Bronchus fibroblast of lung (primary cell): ENCODE results near the gene TAS1R3. TPM values are rescaled to one million over a fixed set of nuclear protein-coding genes. Genes with fewer than 3 reads are reported as not detected.

Source experiments
- total RNA-seq: library from RNA; depleted of rRNA; stranded (reverse); fragments of >200 nt; gene quantifications from 2 replicates; pipeline ENCODE4 v1.2.3, GENCODE V29; 2015

Gene TAS1R3
- under 0.01 TPM in 2 replicates for total RNA-seq

GRCh38 chr1:1331068-1331965 is at the start of gene TAS1R3:
Gene TAS1R3, plus strand, starts transcription at chr1:1331280. Its CDS starts 66 bp downstream, at chr1:1331346.

GRCh38 chr1:1307923-1308755 is 22.9 kb upstream of the TAS1R3 start, which contains the start of the genes ACAP3 and PUSL1:
Gene ACAP3, minus strand, starts transcription at chr1:1307930. Its CDS starts 115 bp downstream, at chr1:1307815.
Gene PUSL1, plus strand, starts transcription at chr1:1308597. Its CDS starts 47 bp downstream, at chr1:1308644.

GRCh38 chr1:1324524-1325287 is 6.4 kb upstream of the TAS1R3 start, which contains the start of the genes CPTP and INTS11:
Gene CPTP, plus strand, starts transcription at chr1:1324802. Its CDS starts 2,109 bp downstream, at chr1:1326911.
Gene INTS11, minus strand, starts transcription at chr1:1324660. Its CDS starts 52 bp downstream, at chr1:1324608.

GRCh38 chr1:1349256-1350012 is 18.4 kb downstream of the TAS1R3 start, which contains the start of gene DVL1:
Gene DVL1, minus strand, starts transcription at chr1:1349418. Its CDS starts 353 bp downstream, at chr1:1349065.

GRCh38 chr1:1358433-1359271 is 27.6 kb downstream of the TAS1R3 start, which contains the start of gene MXRA8:
Gene MXRA8, minus strand, starts transcription at chr1:1358555. Its CDS starts 51 bp downstream, at chr1:1358504.

GRCh38 chr1:1374929-1375662 is 44.0 kb downstream of the TAS1R3 start, which contains the start of gene AURKAIP1:
Gene AURKAIP1, minus strand, starts transcription at chr1:1375207. Its CDS starts 451 bp downstream, at chr1:1374756.

Other genes with a start within 250 kb of the TAS1R3 start
- gene C1orf159, start 215.2 kb upstream of the TAS1R3 start, total RNA-seq: 13.8 and 14.7 TPM in 2 replicates
- not detected in 2 replicates for gene TTLL10, start 157.4 kb upstream of the TAS1R3 start, total RNA-seq
- 0.34 TPM in 1 of 2 replicates, not detected in the other for gene TNFRSF18, start 124.7 kb upstream of the TAS1R3 start, total RNA-seq
- gene TNFRSF4, start 117.1 kb upstream of the TAS1R3 start, total RNA-seq: 0.17 and 0.30 TPM in 2 replicates
- 125 and 128 TPM in 2 replicates for gene SDF4, start 99.3 kb upstream of the TAS1R3 start, total RNA-seq
- gene B3GALT6, start 99.0 kb upstream of the TAS1R3 start, total RNA-seq: 23.2 and 25.7 TPM in 2 replicates
- 0.17 and 0.59 TPM in 2 replicates for gene C1QTNF12, start 84.6 kb upstream of the TAS1R3 start, total RNA-seq
- gene UBE2J2, start 57.4 kb upstream of the TAS1R3 start, total RNA-seq: 45.9 and 61.7 TPM in 2 replicates
- 0.30 and 1.2 TPM in 2 replicates for gene SCNN1D, start 50.8 kb upstream of the TAS1R3 start, total RNA-seq
- 27.6 and 28.9 TPM in 2 replicates for gene ACAP3, start 23.4 kb upstream of the TAS1R3 start, total RNA-seq
- gene PUSL1, start 22.7 kb upstream of the TAS1R3 start, total RNA-seq: 32.4 and 42.2 TPM in 2 replicates
- gene INTS11, start 6.6 kb upstream of the TAS1R3 start, total RNA-seq: 112 and 113 TPM in 2 replicates
- 26.0 and 29.1 TPM in 2 replicates for gene CPTP, start 6.5 kb upstream of the TAS1R3 start, total RNA-seq
- gene DVL1, start 18.1 kb downstream of the TAS1R3 start, total RNA-seq: 60.1 and 71.6 TPM in 2 replicates
- 382 and 409 TPM in 2 replicates for gene MXRA8, start 27.3 kb downstream of the TAS1R3 start, total RNA-seq
- 193 and 196 TPM in 2 replicates for gene AURKAIP1, start 43.9 kb downstream of the TAS1R3 start, total RNA-seq
- 53.2 and 54.5 TPM in 2 replicates for gene CCNL2, start 68.1 kb downstream of the TAS1R3 start, total RNA-seq
- gene MRPL20, start 76.0 kb downstream of the TAS1R3 start, total RNA-seq: 153 and 190 TPM in 2 replicates
- 0.45 and 0.50 TPM in 2 replicates for gene ANKRD65, start 90.0 kb downstream of the TAS1R3 start, total RNA-seq
- gene VWA1, start 104.4 kb downstream of the TAS1R3 start, total RNA-seq: 7.1 and 7.9 TPM in 2 replicates
- under 0.01 TPM in 1 of 2 replicates, not detected in the other for gene ATAD3C, start 118.4 kb downstream of the TAS1R3 start, total RNA-seq
- 25.1 and 26.3 TPM in 2 replicates for gene ATAD3B, start 140.5 kb downstream of the TAS1R3 start, total RNA-seq
- gene ATAD3A, start 180.9 kb downstream of the TAS1R3 start, total RNA-seq: 65.6 and 66.2 TPM in 2 replicates
- 3.0 and 4.0 TPM in 2 replicates for gene TMEM240, start 209.3 kb downstream of the TAS1R3 start, total RNA-seq
- 115 and 136 TPM in 2 replicates for gene SSU72, start 243.6 kb downstream of the TAS1R3 start, total RNA-seq